Endothelial cell of umbilical vein (primary cell): Measurements from ENCODE around the gene KRT86. TPM values are rescaled to one million over a fixed set of nuclear protein-coding genes. Genes with fewer than 3 reads are reported as not detected.

Experiments used
- BruUV-seq: library from RNA; stranded (reverse); fragments of 400-500 nt; replicated peaks from 2 replicates; lab custom pipeline; 2021; lab: Mats Ljungman, UMichigan
- CTCF ChIA-PET: fragments of 300-600, 350-600 bp; sonication (Branson Sonifier 250); formaldehyde crosslinking; loops from one replicate; lab custom pipeline; 2021; ENCODE audit warnings: antibody characterized with exemption, inconsistent platforms; lab: Charles Lee
- POLR2A ChIA-PET: fragments of 300-600, 350-600 bp; sonication (Branson Sonifier 250); formaldehyde crosslinking; loops from one replicate; lab custom pipeline; 2021; ENCODE audit warnings: antibody characterized with exemption, inconsistent platforms; lab: Charles Lee
- DNase-seq: peaks from one replicate; pipeline ENCODE4 v3.0.0-alpha.2; 2011; ENCODE audit warnings: low read depth, low spot score
- FAIRE-seq: peaks from 2 replicates; lab custom pipeline; 2011; peaks lifted over from hg19 to GRCh38; lab: Jason Lieb, UNC
- H2AFZ ChIP-seq: 2 replicates; pipeline ENCODE4 v1.6.0; 2012; ENCODE audit warnings: low read depth, low read length, control low read depth, inconsistent platforms
- H3K27ac ChIP-seq: 2 replicates; pipeline ENCODE4 v1.5.1; 2011; ENCODE audit warnings: low read depth, mild to moderate bottlenecking, control low read depth, low read length, moderate library complexity; ENCODE audit not compliant: insufficient read depth
- H3K27me3 ChIP-seq, 2 experiments: 2 replicates each; pipeline versions ENCODE4 v1.6.0 to v1.6.1; 2011; ENCODE audit warnings: low read length in 2 of 2, mixed read lengths in 1 of 2; ENCODE audit not compliant: control insufficient read depth in 2 of 2, insufficient read depth in 2 of 2
- H3K36me3 ChIP-seq, 2 experiments: 2 replicates in 1 of 2; 3 replicates in 1 of 2; pipeline ENCODE4 v1.5.1; 2011; ENCODE audit warnings: low read length in 2 of 2, mild to moderate bottlenecking in 1 of 2, moderate library complexity in 1 of 2; ENCODE audit not compliant: control insufficient read depth in 2 of 2, insufficient read depth in 2 of 2; ENCODE audit errors: extremely low read depth in 1 of 2
- H3K4me1 ChIP-seq: 3 replicates; pipeline ENCODE4 v1.5.1; 2011; ENCODE audit warnings: mild to moderate bottlenecking, low read length; ENCODE audit not compliant: control insufficient read depth, insufficient read depth; ENCODE audit errors: extremely low read depth
- H3K4me2 ChIP-seq: 2 replicates; pipeline ENCODE4 v1.6.1; 2011; ENCODE audit warnings: low read length, control low read depth, mixed read lengths; ENCODE audit not compliant: insufficient read depth
- H3K4me3 ChIP-seq, 3 experiments: fragments of 200-600 bp in 1 of 3; sonication (generic), shearing (Covaris generic) in 1 of 3; replicated peaks in 1 of 3; 2 replicates each; pipeline ENCODE4 v1.5.1; 2011 to 2016; ENCODE audit warnings: control low read depth in 3 of 3, low read length in 3 of 3, mild to moderate bottlenecking in 2 of 3, inconsistent platforms in 1 of 3, low read depth in 1 of 3, moderate library complexity in 1 of 3; ENCODE audit not compliant: insufficient read depth in 1 of 3
- H3K79me2 ChIP-seq: 2 replicates; pipeline ENCODE4 v1.6.0; 2012; ENCODE audit warnings: low read length, inconsistent platforms; ENCODE audit not compliant: control insufficient read depth, insufficient read depth
- H3K9ac ChIP-seq: replicated peaks from 2 replicates; pipeline ENCODE3; 2011; ENCODE audit warnings: low read length, control low read depth; ENCODE audit not compliant: insufficient read depth; ENCODE audit errors: extremely low read depth
- H3K9me1 ChIP-seq: replicated peaks from 3 replicates; pipeline ENCODE4 v1.6.0; 2011; ENCODE audit warnings: mild to moderate bottlenecking, low read length; ENCODE audit not compliant: control insufficient read depth, insufficient read depth; ENCODE audit errors: extremely low read depth
- H3K9me3 ChIP-seq: replicated peaks from 2 replicates; pipeline ENCODE4 v1.5.1; 2012; ENCODE audit warnings: low read length, inconsistent platforms; ENCODE audit not compliant: control insufficient read depth, insufficient read depth
- H4K20me1 ChIP-seq: replicated peaks from 2 replicates; pipeline ENCODE3; 2011; ENCODE audit warnings: mild to moderate bottlenecking, low read length; ENCODE audit not compliant: control insufficient read depth, insufficient read depth; ENCODE audit errors: extremely low read depth
- EZH2 ChIP-seq: IDR thresholded peaks from 2 replicates; pipeline ENCODE4 v1.6.1; 2012; ENCODE audit warnings: borderline replicate concordance, low read depth, mild to moderate bottlenecking, moderate library complexity, low read length, inconsistent platforms; ENCODE audit not compliant: severe bottlenecking
- FOS ChIP-seq: IDR thresholded peaks from 2 replicates; pipeline ENCODE4 v1.6.1; 2011; ENCODE audit warnings: mild to moderate bottlenecking, low read length, moderate library complexity, borderline replicate concordance; ENCODE audit not compliant: insufficient read depth
- GATA2 ChIP-seq: IDR thresholded peaks from 2 replicates; pipeline ENCODE4 v1.7.0; 2011; ENCODE audit warnings: low read depth, mild to moderate bottlenecking, moderate library complexity, mixed read lengths, low read length; ENCODE audit not compliant: insufficient read length, insufficient read depth
- JUN ChIP-seq: IDR thresholded peaks from 2 replicates; pipeline ENCODE4 v1.6.1; 2011; ENCODE audit warnings: borderline replicate concordance, low read depth; ENCODE audit not compliant: insufficient read length, insufficient read depth
- MYC ChIP-seq: IDR thresholded peaks from one replicate; pipeline ENCODE4 v1.6.1; 2011; ENCODE audit warnings: mild to moderate bottlenecking, low read depth, low read length
- POLR2A ChIP-seq: IDR thresholded peaks from 2 replicates; pipeline ENCODE4 v1.6.1; 2012; ENCODE audit warnings: low read depth, mild to moderate bottlenecking, control low read depth, low read length
- POLR2AphosphoS5 ChIP-seq: IDR thresholded peaks from 2 replicates; pipeline ENCODE4 v1.6.1; 2012; ENCODE audit warnings: low read depth, mild to moderate bottlenecking, control low read depth, low read length, moderate library complexity; ENCODE audit not compliant: insufficient read depth
- dilution Hi-C: fragments of 300-500 bp; cut with MboI; formaldehyde crosslinking; loops from one replicate; pipeline ENCODE4 v1.15.0; 2019; ENCODE audit warnings: low sequenced_read_pairs; ENCODE audit not compliant: extremely low pct_ligation_motif_present
- intact Hi-C: fragments of 100-400 bp; cut with micrococcal nuclease; formaldehyde crosslinking; loops from one replicate; pipeline ENCODE4 v1.10.0; 2022
- polyA plus RNA-seq, 4 experiments: library from polyadenylated mRNA; depleted of rRNA in 3 of 4; stranded (reverse) in 3 of 4; unstranded in 1 of 4; fragments of >200 nt; gene quantifications; 2 replicates each; pipeline versions ENCODE4 v1.2.1 to v1.2.3, GENCODE V29; 2011 to 2012; ENCODE audit warnings: missing spikeins in 1 of 4
- total RNA-seq: library from RNA; stranded (reverse); gene quantifications from 2 replicates; pipeline ENCODE4 v1.2.3, GENCODE V29; 2021
- TF ChIP-seq, protein P1 (sequence below), 2 donors: IDR thresholded peaks; 1 replicate in 1 of 2; 2 replicates in 1 of 2; pipeline ENCODE4 v1.5.1; 2011; ENCODE audit warnings: low read length in 2 of 2, mild to moderate bottlenecking in 2 of 2, moderate library complexity in 2 of 2, control low read depth in 1 of 2, inconsistent platforms in 1 of 2, low read depth in 1 of 2; ENCODE audit not compliant: insufficient read depth in 1 of 2; ENCODE audit errors: extremely low read depth in 1 of 2
- TF ChIP-seq, protein P2 (sequence below): IDR thresholded peaks from 2 replicates; pipeline ENCODE4 v1.6.1; 2011; ENCODE audit not compliant: insufficient read depth, insufficient read length

The KRT86 gene
- total and polyA plus RNA-seq, 2 donors (not counting 3 experiments of a cell fraction or from before 2014, with no cell fraction given) = not detected

DNA sequence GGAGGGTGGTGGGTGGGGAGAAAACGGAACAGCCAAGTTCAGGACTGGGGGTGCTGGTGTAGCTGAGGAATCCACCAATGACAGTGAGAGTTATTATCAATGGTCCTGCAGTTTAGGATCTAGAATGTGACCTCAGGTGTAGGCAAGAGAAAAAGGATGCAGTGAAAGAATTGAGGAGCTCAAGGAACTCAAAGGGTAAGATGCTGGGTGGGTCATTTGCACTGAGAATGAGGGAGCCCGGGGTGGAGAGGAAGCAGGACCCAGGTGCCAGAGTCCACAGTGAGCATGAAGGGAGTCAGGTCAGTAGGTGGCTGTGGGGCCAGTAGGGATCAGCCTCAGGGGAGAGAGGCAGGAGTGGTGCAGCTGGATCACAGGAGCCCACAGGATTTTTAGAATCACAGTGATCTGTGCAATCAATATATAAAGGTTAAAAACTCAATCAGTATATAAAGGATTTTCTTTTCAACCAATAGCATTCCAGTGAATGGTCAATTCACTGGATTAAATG is 44.6 kb upstream of the KRT86 start:
- H3K27me3 ChIP-seq = no peaks in the 10 kb centered on the region
- no peak overlapping the region for H2AFZ ChIP-seq
- TF ChIP-seq POLR2AphosphoS5 (no peak), POLR2A (peak; percentile 12)
- H3K9ac ChIP-seq = no peak overlapping the region
- H3K9me3 ChIP-seq = no peaks in the 10 kb centered on the region
- intact Hi-C loops (loop anchor here (1.0 to 5.0 kb wide), 3 partner anchors 15 to 97 kb away; partner anchors contain the start of gene KRT80), dilution Hi-C loops (no loop called here)
- H3K79me2 ChIP-seq = peaks cover 7% of the 10 kb centered on the region
- FAIRE-seq (no peak), DNase-seq (no peak)
- peak overlapping the region; percentile 10 for H3K4me2 ChIP-seq
- H3K4me1 ChIP-seq = peaks cover 39% of the 10 kb centered on the region
- ChIA-PET CTCF (interaction anchor here (1.0 to 2.6 kb wide), 8 partner anchors 8 to 641 kb away, joined by 3 to 8 read pairs (median 5); partner anchors contain the start of gene KRT80), POLR2A (no interaction called here)
- no peak overlapping the region for H3K4me3 ChIP-seq
- no peaks in the 10 kb centered on the region for H4K20me1 ChIP-seq
- H3K27ac ChIP-seq = peak overlapping the region; percentile 29
- no TSS peak for BruUV-seq
- H3K36me3 ChIP-seq = no peaks in the 10 kb centered on the region
- no peaks in the 10 kb centered on the region for H3K9me1 ChIP-seq

DNA sequence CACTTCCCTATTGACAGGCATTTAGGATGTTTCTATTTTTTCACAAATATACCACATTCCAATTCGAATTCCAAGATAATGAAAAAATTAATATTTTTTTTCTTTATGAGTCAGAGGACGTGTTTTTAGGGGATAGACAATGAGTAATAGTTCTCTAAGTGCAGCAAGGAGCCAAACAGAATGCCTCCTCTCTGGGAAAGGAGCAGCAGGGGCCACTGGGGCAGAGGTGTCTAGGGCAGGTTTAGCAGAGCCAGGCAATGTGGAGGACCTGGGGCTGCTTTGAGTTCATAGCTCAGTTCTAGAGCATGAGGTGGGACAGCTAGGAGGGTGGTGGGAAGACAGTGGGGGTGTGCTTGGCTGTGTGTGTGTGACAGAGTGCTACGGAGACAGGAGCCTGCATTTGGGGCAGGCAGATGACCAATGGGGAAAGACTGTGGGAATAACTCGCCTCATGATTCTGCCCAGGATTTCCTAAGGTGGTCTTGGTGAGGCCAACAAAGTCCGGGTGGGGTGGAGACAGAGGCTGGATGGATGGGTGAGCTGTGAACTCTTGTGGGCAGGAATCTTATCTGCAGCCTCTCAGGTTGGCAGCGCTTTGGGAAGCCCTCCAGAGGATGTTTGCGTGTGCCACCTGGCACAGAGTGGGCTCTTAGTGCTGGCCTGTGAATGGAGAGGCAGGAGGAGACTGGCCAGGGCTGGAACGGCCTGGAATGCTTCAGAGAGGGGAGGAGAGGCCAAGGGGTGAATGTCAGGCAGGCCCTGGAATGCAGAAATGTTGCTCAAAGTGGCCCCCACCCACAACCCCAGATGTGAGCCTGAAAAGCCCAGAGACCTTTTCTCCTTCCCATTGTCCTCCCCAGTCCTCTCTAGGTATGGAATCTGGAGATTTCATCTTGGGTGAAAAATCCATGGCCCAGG is 43.8 kb upstream of the KRT86 start:
- FAIRE-seq (peak; percentile 92), DNase-seq (peak; percentile 84)
- no peak overlapping the region for H3K4me3 ChIP-seq
- H3K9me3 ChIP-seq = no peaks in the 10 kb centered on the region
- H3K27me3 ChIP-seq = no peaks in the 10 kb centered on the region
- peaks cover 44% of the 10 kb centered on the region for H3K4me1 ChIP-seq
- BruUV-seq = no TSS peak
- peaks cover 7% of the 10 kb centered on the region for H3K79me2 ChIP-seq
- intact Hi-C loops (loop anchor here (1.0 to 5.0 kb wide), 4 partner anchors 14 to 97 kb away; partner anchors contain the start of gene KRT80), dilution Hi-C loops (no loop called here)
- H4K20me1 ChIP-seq = no peaks in the 10 kb centered on the region
- TF ChIP-seq POLR2AphosphoS5 (peak; percentile 10), EZH2 (no peak), POLR2A (peak; percentile 1), FOS (peak; percentile 89), MYC (no peak), GATA2 (peak; percentile 9), JUN (peak; percentile 74)
- TF ChIP-seq, protein P1, sequence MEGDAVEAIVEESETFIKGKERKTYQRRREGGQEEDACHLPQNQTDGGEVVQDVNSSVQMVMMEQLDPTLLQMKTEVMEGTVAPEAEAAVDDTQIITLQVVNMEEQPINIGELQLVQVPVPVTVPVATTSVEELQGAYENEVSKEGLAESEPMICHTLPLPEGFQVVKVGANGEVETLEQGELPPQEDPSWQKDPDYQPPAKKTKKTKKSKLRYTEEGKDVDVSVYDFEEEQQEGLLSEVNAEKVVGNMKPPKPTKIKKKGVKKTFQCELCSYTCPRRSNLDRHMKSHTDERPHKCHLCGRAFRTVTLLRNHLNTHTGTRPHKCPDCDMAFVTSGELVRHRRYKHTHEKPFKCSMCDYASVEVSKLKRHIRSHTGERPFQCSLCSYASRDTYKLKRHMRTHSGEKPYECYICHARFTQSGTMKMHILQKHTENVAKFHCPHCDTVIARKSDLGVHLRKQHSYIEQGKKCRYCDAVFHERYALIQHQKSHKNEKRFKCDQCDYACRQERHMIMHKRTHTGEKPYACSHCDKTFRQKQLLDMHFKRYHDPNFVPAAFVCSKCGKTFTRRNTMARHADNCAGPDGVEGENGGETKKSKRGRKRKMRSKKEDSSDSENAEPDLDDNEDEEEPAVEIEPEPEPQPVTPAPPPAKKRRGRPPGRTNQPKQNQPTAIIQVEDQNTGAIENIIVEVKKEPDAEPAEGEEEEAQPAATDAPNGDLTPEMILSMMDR (IDR thresholded peaks at IDR 0.05; ENCODE audit: extremely low read depth in 1 of 2, insufficient read depth in 1 of 2, low read depth in 1 of 2, low read length in 2 of 2) = no peak
- TF ChIP-seq, protein P2, sequence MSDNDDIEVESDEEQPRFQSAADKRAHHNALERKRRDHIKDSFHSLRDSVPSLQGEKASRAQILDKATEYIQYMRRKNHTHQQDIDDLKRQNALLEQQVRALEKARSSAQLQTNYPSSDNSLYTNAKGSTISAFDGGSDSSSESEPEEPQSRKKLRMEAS = no peak
- peak overlapping the region; percentile 84 for H3K27ac ChIP-seq
- no peaks in the 10 kb centered on the region for H3K36me3 ChIP-seq
- ChIA-PET POLR2A (no interaction called here), CTCF (interaction anchor here (1.1 to 2.6 kb wide), 8 partner anchors 9 to 640 kb away, joined by 4 to 8 read pairs (median 5); partner anchors contain the start of gene KRT80)
- H3K9me1 ChIP-seq = no peaks in the 10 kb centered on the region
- H3K4me2 ChIP-seq = peak overlapping the region; percentile 10
- peak overlapping the region; percentile 47 for H3K9ac ChIP-seq
- H2AFZ ChIP-seq = no peak overlapping the region
